SU-DHL-6 (cell line): ENCODE data around the gene JAM2.

Source experiments
- EZH2phosphoT487 ChIP-seq: fragments of 200-600 bp; sonication (generic), shearing (Covaris generic); conservative IDR thresholded peaks from 2 replicates; pipeline ENCODE4 v1.6.1; 2018; ENCODE audit warnings: mild to moderate bottlenecking, antibody characterized with exemption, low read length, moderate library complexity, mixed read lengths
- TF ChIP-seq, protein P1 (sequence below): fragments of 200-600 bp; sonication (generic); IDR thresholded peaks from one replicate; pipeline ENCODE4 v1.5.1; 2017; ENCODE audit warnings: antibody characterized with exemption, mild to moderate bottlenecking, low read length, moderate library complexity; ENCODE audit not compliant: insufficient read depth, poor library complexity, severe bottlenecking

- TF ChIP-seq, protein P1, sequence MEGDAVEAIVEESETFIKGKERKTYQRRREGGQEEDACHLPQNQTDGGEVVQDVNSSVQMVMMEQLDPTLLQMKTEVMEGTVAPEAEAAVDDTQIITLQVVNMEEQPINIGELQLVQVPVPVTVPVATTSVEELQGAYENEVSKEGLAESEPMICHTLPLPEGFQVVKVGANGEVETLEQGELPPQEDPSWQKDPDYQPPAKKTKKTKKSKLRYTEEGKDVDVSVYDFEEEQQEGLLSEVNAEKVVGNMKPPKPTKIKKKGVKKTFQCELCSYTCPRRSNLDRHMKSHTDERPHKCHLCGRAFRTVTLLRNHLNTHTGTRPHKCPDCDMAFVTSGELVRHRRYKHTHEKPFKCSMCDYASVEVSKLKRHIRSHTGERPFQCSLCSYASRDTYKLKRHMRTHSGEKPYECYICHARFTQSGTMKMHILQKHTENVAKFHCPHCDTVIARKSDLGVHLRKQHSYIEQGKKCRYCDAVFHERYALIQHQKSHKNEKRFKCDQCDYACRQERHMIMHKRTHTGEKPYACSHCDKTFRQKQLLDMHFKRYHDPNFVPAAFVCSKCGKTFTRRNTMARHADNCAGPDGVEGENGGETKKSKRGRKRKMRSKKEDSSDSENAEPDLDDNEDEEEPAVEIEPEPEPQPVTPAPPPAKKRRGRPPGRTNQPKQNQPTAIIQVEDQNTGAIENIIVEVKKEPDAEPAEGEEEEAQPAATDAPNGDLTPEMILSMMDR, result no peak
- no peak for TF ChIP-seq EZH2phosphoT487
Observed at GRCh38 chr21:25744854-25745253, 105.8 kb downstream of the JAM2 start.
